Sigmoid colon (tissue), 4 donors: ENCODE data around the gene FARP2.

ENCODE experiments used
- CTCF ChIP-seq, 4 experiments: fragments of 450-650 bp in 3 of 4; fragments of 200-600 bp in 1 of 4; IDR thresholded peaks; one replicate each; pipeline ENCODE4 v1.5.1; 2016 to 2019; ENCODE audit warnings: antibody characterized with exemption in 4 of 4, mild to moderate bottlenecking in 3 of 4, moderate library complexity in 2 of 4
- EP300 ChIP-seq, 4 donors: sonication (generic); formaldehyde crosslinking; IDR thresholded peaks; one replicate each; pipeline ENCODE4 v1.6.1; 2017; ENCODE audit warnings: antibody characterized with exemption in 4 of 4
- POLR2A ChIP-seq, 2 donors: fragments of 450-650 bp; IDR thresholded peaks; one replicate each; pipeline ENCODE4 v1.6.1; 2016; ENCODE audit warnings: antibody characterized with exemption in 2 of 2, mild to moderate bottlenecking in 2 of 2, moderate library complexity in 2 of 2
- POLR2AphosphoS5 ChIP-seq, 4 donors: sonication (generic); formaldehyde crosslinking; IDR thresholded peaks; one replicate each; pipeline ENCODE4 v1.6.1; 2017; ENCODE audit warnings: antibody characterized with exemption in 4 of 4

DNA sequence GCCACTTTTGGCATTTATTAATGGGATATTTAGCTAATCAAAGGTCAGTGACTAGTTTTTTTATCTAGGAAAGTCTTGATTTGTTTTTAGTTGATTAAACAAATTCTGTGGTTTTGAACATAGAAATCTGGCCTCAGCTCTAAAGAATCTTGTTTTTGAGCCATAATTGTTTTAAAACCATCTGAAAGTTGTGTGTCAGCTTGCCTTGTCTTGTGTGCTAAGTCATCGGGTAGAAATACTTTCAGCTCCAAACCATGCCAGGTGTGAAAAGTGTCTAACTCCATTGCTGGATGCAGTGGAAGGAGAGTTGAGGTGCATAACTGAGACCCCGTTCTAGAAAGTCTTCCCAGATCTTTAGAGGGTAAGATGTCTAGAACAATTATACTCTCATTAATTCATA, 22.7 kb downstream of the FARP2 start:
- TF ChIP-seq CTCF (IDR thresholded peaks at IDR 0.05) = no peak
- TF ChIP-seq POLR2A (IDR thresholded peaks at IDR 0.05) = no peak
- TF ChIP-seq EP300 (IDR thresholded peaks at IDR 0.05) = no peak
- no peak for TF ChIP-seq POLR2AphosphoS5 (IDR thresholded peaks at IDR 0.05)
